Neural cell (in vitro differentiated cells): Measurements from ENCODE around the gene SLC6A20. TPM values are rescaled to one million over a fixed set of nuclear protein-coding genes. Genes with fewer than 3 reads are reported as not detected.

ENCODE experiments used
- H2AFZ ChIP-seq: fragments of 200-600, 300-800 bp; sonication (generic), shearing (Covaris generic); 2 replicates; pipeline ENCODE4 v1.6.0; 2014; ENCODE audit warnings: low read depth, mild to moderate bottlenecking, antibody characterized with exemption, low read length, moderate library complexity
- H3F3A ChIP-seq: fragments of 200-600 bp; shearing (Covaris generic); 2 replicates; pipeline ENCODE4 v1.6.1; 2016; ENCODE audit warnings: mild to moderate bottlenecking, moderate library complexity, mixed read lengths, antibody characterized with exemption, low read length; ENCODE audit not compliant: insufficient read depth, poor library complexity, severe bottlenecking
- H3K27ac ChIP-seq: fragments of 200-600, 300-800 bp; sonication (generic), shearing (Covaris generic); 2 replicates; pipeline ENCODE4 v1.5.1; 2014; ENCODE audit warnings: mild to moderate bottlenecking, low read length, moderate library complexity
- H3K27me3 ChIP-seq: fragments of 300-800, 200-600 bp; sonication (generic), shearing (Covaris generic); 2 replicates; pipeline ENCODE4 v1.6.0; 2014; ENCODE audit warnings: mild to moderate bottlenecking, low read depth, low read length, moderate library complexity; ENCODE audit not compliant: insufficient read depth
- H3K36me3 ChIP-seq: fragments of 300-800, 200-600 bp; sonication (generic), shearing (Covaris generic); 2 replicates; pipeline ENCODE4 v1.5.1; 2014; ENCODE audit warnings: mild to moderate bottlenecking, antibody characterized with exemption, low read length, moderate library complexity; ENCODE audit not compliant: insufficient read depth
- H3K4me2 ChIP-seq: fragments of 300-800, 200-600 bp; sonication (generic), shearing (Covaris generic); 2 replicates; pipeline ENCODE4 v1.6.0; 2014; ENCODE audit warnings: mild to moderate bottlenecking, low read length
- H3K4me3 ChIP-seq: fragments of 300-800, 200-600 bp; sonication (generic), shearing (Covaris generic); 2 replicates; pipeline ENCODE4 v1.5.1; 2014; ENCODE audit warnings: mild to moderate bottlenecking, low read length, moderate library complexity
- H3K79me2 ChIP-seq: fragments of 200-600 bp; shearing (Covaris generic); replicated peaks from 2 replicates; pipeline ENCODE4 v1.6.0; 2014; ENCODE audit warnings: mild to moderate bottlenecking, low read length, moderate library complexity; ENCODE audit not compliant: insufficient read depth
- H3K9ac ChIP-seq: fragments of 300-800, 200-600 bp; sonication (generic), shearing (Covaris generic); 2 replicates; pipeline ENCODE4 v1.6.1; 2016; ENCODE audit warnings: mild to moderate bottlenecking, low read length, mixed read lengths
- H3K9me2 ChIP-seq: fragments of 200-600 bp; shearing (Covaris generic); 2 replicates; pipeline ENCODE4 v1.6.1; 2016; ENCODE audit warnings: mild to moderate bottlenecking, low read length, mixed read lengths; ENCODE audit not compliant: insufficient read depth
- H3K9me3 ChIP-seq: fragments of 200-600, 300-800 bp; sonication (generic), shearing (Covaris generic); 2 replicates; pipeline ENCODE4 v1.6.1; 2016; ENCODE audit warnings: mild to moderate bottlenecking, mixed run types, low read length, moderate library complexity, mixed read lengths
- H4K20me1 ChIP-seq: fragments of 200-600 bp; shearing (Covaris generic); 2 replicates; pipeline ENCODE4 v1.6.1; 2016; ENCODE audit warnings: mild to moderate bottlenecking, mixed run types; ENCODE audit not compliant: insufficient read depth
- EP300 ChIP-seq: fragments of 450-650 bp; conservative IDR thresholded peaks from 2 replicates; pipeline ENCODE4 v1.6.1; 2014; ENCODE audit warnings: antibody characterized with exemption, mild to moderate bottlenecking, moderate library complexity; ENCODE audit not compliant: poor library complexity, severe bottlenecking
- EZH2 ChIP-seq: fragments of 200-600, 300-800 bp; shearing (Covaris generic), sonication (generic); IDR thresholded peaks from 2 replicates; pipeline ENCODE4 v1.6.1; 2014; ENCODE audit warnings: antibody characterized with exemption, low read length, borderline replicate concordance, mild to moderate bottlenecking; ENCODE audit not compliant: insufficient read depth, poor library complexity, severe bottlenecking
- MXI1 ChIP-seq: fragments of 450-650 bp; conservative IDR thresholded peaks from 2 replicates; pipeline ENCODE4 v1.6.1; 2014; ENCODE audit warnings: antibody characterized with exemption, mild to moderate bottlenecking; ENCODE audit not compliant: poor library complexity, severe bottlenecking
- POLR2AphosphoS5 ChIP-seq: IDR thresholded peaks from 2 replicates; pipeline ENCODE4 v1.6.1; 2012
- RAD21 ChIP-seq: fragments of 450-650 bp; conservative IDR thresholded peaks from 2 replicates; pipeline ENCODE4 v1.6.1; 2014; ENCODE audit warnings: antibody characterized with exemption, mild to moderate bottlenecking, moderate library complexity
- SMC3 ChIP-seq: fragments of 450-650 bp; conservative IDR thresholded peaks from 2 replicates; pipeline ENCODE4 v1.6.1; 2014; ENCODE audit warnings: antibody characterized with exemption, mild to moderate bottlenecking, moderate library complexity; ENCODE audit not compliant: poor library complexity
- TAF1 ChIP-seq: IDR thresholded peaks from 2 replicates; pipeline ENCODE4 v1.6.1; 2012; ENCODE audit warnings: low read depth
- polyA plus RNA-seq: library from polyadenylated mRNA; depleted of rRNA; stranded (reverse); fragments of >200 nt; gene quantifications from 2 replicates; pipeline ENCODE4 v1.2.3, GENCODE V29; 2014
- TF ChIP-seq, protein P1 (sequence below): IDR thresholded peaks from 2 replicates; pipeline ENCODE4 v1.6.1; 2012; ENCODE audit warnings: borderline replicate concordance
- TF ChIP-seq, protein P2 (sequence below): fragments of 450-650 bp; IDR thresholded peaks from 2 replicates; pipeline ENCODE4 v1.5.1; 2014; ENCODE audit warnings: antibody characterized with exemption, mild to moderate bottlenecking, moderate library complexity; ENCODE audit not compliant: poor library complexity, severe bottlenecking

The SLC6A20 gene
- polyA plus RNA-seq, 1 donor from 2014 or later = not detected

DNA sequence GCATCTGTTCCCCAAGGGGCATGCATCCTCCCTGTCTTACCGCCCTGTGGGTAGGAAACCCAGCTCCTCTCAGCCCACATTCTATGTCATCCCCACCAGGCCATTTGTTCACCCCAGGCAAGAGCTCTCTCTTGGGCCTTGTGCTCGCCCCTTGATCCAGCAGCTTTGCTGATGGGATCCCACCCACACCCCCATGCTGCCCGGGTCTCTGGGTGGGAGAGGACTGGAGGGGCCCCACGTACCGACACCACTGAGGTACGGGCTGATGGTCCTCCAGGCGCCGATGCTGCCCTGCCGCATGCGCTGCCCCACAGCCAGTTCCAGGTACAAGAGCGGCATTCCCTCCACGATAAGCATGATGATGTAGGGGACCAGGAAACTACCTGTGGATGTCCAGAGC is 14.5 kb downstream of the SLC6A20 start:
- Histone ChIP-seq H3K36me3 (no peaks in the 10 kb centered on the region), H3K9ac (no peak overlapping the region), H3K27me3 (no peaks in the 10 kb centered on the region), H2AFZ (no peak overlapping the region), H3K27ac (no peak overlapping the region), H3K9me3 (no peaks in the 10 kb centered on the region), H3K9me2 (no peaks in the 10 kb centered on the region), H3K4me2 (no peak overlapping the region), H3K79me2 (no peaks in the 10 kb centered on the region), H4K20me1 (no peaks in the 10 kb centered on the region), H3K4me3 (no peak overlapping the region), H3F3A (no peaks in the 10 kb centered on the region)
- TF ChIP-seq, protein P1, sequence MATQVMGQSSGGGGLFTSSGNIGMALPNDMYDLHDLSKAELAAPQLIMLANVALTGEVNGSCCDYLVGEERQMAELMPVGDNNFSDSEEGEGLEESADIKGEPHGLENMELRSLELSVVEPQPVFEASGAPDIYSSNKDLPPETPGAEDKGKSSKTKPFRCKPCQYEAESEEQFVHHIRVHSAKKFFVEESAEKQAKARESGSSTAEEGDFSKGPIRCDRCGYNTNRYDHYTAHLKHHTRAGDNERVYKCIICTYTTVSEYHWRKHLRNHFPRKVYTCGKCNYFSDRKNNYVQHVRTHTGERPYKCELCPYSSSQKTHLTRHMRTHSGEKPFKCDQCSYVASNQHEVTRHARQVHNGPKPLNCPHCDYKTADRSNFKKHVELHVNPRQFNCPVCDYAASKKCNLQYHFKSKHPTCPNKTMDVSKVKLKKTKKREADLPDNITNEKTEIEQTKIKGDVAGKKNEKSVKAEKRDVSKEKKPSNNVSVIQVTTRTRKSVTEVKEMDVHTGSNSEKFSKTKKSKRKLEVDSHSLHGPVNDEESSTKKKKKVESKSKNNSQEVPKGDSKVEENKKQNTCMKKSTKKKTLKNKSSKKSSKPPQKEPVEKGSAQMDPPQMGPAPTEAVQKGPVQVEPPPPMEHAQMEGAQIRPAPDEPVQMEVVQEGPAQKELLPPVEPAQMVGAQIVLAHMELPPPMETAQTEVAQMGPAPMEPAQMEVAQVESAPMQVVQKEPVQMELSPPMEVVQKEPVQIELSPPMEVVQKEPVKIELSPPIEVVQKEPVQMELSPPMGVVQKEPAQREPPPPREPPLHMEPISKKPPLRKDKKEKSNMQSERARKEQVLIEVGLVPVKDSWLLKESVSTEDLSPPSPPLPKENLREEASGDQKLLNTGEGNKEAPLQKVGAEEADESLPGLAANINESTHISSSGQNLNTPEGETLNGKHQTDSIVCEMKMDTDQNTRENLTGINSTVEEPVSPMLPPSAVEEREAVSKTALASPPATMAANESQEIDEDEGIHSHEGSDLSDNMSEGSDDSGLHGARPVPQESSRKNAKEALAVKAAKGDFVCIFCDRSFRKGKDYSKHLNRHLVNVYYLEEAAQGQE = no peak
- TF ChIP-seq TAF1 (no peak), EZH2 (no peak), MXI1 (no peak), SMC3 (no peak), RAD21 (no peak), POLR2AphosphoS5 (no peak), EP300 (no peak)
- TF ChIP-seq, protein P2, sequence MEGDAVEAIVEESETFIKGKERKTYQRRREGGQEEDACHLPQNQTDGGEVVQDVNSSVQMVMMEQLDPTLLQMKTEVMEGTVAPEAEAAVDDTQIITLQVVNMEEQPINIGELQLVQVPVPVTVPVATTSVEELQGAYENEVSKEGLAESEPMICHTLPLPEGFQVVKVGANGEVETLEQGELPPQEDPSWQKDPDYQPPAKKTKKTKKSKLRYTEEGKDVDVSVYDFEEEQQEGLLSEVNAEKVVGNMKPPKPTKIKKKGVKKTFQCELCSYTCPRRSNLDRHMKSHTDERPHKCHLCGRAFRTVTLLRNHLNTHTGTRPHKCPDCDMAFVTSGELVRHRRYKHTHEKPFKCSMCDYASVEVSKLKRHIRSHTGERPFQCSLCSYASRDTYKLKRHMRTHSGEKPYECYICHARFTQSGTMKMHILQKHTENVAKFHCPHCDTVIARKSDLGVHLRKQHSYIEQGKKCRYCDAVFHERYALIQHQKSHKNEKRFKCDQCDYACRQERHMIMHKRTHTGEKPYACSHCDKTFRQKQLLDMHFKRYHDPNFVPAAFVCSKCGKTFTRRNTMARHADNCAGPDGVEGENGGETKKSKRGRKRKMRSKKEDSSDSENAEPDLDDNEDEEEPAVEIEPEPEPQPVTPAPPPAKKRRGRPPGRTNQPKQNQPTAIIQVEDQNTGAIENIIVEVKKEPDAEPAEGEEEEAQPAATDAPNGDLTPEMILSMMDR = no peak

DNA sequence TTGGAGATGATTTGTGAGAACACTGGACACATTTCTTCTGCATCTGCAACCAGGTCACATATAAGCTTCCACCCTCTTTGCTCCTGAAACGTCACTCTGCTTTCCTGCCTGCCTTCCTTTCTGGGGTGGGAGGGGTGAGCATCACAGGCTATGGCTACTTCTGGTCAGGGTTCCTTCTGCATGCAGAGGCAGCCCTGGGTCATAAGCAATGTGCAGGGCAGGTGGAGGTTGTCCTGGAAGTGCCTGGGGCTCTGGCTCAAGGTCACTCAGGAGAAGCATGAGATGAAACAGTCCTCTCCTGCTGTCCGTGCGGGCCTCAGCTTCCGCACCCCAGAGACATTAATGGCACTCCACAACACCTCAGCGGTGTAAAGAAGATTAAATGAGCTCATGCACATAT is 15.1 kb downstream of the SLC6A20 start:
- Histone ChIP-seq H3K79me2 (no peaks in the 10 kb centered on the region), H3K9me2 (no peaks in the 10 kb centered on the region), H3K36me3 (no peaks in the 10 kb centered on the region), H3K4me2 (no peak overlapping the region), H4K20me1 (no peaks in the 10 kb centered on the region), H3K9ac (no peak overlapping the region), H3F3A (no peaks in the 10 kb centered on the region), H3K9me3 (no peaks in the 10 kb centered on the region), H3K27ac (no peak overlapping the region), H2AFZ (no peak overlapping the region), H3K4me3 (no peak overlapping the region), H3K27me3 (no peaks in the 10 kb centered on the region)
- TF ChIP-seq, protein P2 = no peak
